Chondrocyte (in vitro differentiated cells): Measurements from ENCODE around the gene UBL3. TPM values are rescaled to one million over a fixed set of nuclear protein-coding genes. Genes with fewer than 3 reads are reported as not detected.

Source experiments
- DNase-seq: peaks from one replicate; pipeline ENCODE4 v3.0.0; 2021; ENCODE audit warnings: mixed read lengths, low spot score
- H3K27ac Mint-ChIP-seq: one replicate; pipeline ENCODE4 v1.8.0; 2021; ENCODE audit warnings: mild to moderate bottlenecking, moderate library complexity, mixed read lengths; ENCODE audit not compliant: unreplicated experiment
- H3K27me3 Mint-ChIP-seq: 2 replicates; pipeline ENCODE4 v1.8.0; 2021; ENCODE audit warnings: low read depth, mixed read lengths
- H3K36me3 Mint-ChIP-seq: 2 replicates; pipeline ENCODE4 v1.8.0; 2021; ENCODE audit warnings: low read depth, mixed read lengths
- H3K4me1 Mint-ChIP-seq: 2 replicates; pipeline ENCODE4 v1.8.0; 2021; ENCODE audit warnings: low read depth, mild to moderate bottlenecking, mixed read lengths
- H3K4me3 Mint-ChIP-seq: one replicate; pipeline ENCODE4 v1.8.0; 2021; ENCODE audit warnings: mild to moderate bottlenecking, moderate library complexity, mixed read lengths; ENCODE audit not compliant: unreplicated experiment
- H3K9me3 Mint-ChIP-seq: 2 replicates; pipeline ENCODE4 v1.8.0; 2021; ENCODE audit warnings: low read depth, mixed read lengths
- total RNA-seq: library from RNA; stranded (reverse); gene quantifications from 3 replicates; pipeline ENCODE4 v1.2.1, GENCODE V29; 2021
- TF ChIP-seq, protein P1 (sequence below): fragments of 200-600 bp; sonication (generic); IDR thresholded peaks from 2 replicates; pipeline ENCODE4 v1.5.0; 2021; ENCODE audit warnings: antibody characterized with exemption, mild to moderate bottlenecking, moderate library complexity

The UBL3 gene
- total RNA-seq, 1 donor from 2014 or later, result 21.3 TPM

DNA sequence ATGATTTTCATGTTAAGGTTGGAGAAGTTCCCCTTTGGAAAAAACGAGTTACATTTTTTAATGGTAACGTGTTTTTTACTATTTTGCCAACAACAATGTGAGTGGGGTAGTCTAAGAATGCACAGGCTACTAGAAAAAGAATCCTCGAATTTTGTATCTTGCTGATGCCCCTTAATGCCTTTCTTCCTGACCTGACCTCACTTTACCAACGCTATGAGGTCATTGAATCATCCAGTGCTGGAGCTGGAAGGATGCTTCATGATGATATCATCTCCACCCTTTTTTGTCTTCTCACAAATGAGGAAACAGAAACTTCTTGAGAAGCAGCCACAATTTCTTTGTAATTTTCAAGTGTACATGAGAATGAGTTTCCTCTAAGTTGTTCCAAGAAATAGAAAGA lies 8.2 kb upstream of the UBL3 start:
- Mint-ChIP-seq H3K27me3 (no peaks in the 10 kb centered on the region), H3K36me3 (no peaks in the 10 kb centered on the region), H3K4me1 (peaks cover 13% of the 10 kb centered on the region), H3K27ac (no peak overlapping the region), H3K4me3 (no peak overlapping the region), H3K9me3 (no peaks in the 10 kb centered on the region)
- TF ChIP-seq, protein P1, sequence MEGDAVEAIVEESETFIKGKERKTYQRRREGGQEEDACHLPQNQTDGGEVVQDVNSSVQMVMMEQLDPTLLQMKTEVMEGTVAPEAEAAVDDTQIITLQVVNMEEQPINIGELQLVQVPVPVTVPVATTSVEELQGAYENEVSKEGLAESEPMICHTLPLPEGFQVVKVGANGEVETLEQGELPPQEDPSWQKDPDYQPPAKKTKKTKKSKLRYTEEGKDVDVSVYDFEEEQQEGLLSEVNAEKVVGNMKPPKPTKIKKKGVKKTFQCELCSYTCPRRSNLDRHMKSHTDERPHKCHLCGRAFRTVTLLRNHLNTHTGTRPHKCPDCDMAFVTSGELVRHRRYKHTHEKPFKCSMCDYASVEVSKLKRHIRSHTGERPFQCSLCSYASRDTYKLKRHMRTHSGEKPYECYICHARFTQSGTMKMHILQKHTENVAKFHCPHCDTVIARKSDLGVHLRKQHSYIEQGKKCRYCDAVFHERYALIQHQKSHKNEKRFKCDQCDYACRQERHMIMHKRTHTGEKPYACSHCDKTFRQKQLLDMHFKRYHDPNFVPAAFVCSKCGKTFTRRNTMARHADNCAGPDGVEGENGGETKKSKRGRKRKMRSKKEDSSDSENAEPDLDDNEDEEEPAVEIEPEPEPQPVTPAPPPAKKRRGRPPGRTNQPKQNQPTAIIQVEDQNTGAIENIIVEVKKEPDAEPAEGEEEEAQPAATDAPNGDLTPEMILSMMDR, result no peak
- DNase-seq, result no peak

- TF ChIP-seq, protein P1, result no peak
- Mint-ChIP-seq H3K27ac (no peak overlapping the region), H3K4me1 (peaks cover 13% of the 10 kb centered on the region), H3K4me3 (no peak overlapping the region), H3K27me3 (no peaks in the 10 kb centered on the region), H3K36me3 (no peaks in the 10 kb centered on the region), H3K9me3 (no peaks in the 10 kb centered on the region)
- DNase-seq, result no peak
These were observed 7.8 kb upstream of the UBL3 start for GRCh38 chr13:29858231-29858630.

- no peak for DNase-seq
- Mint-ChIP-seq H3K36me3 (no peaks in the 10 kb centered on the region), H3K4me1 (peaks cover 16% of the 10 kb centered on the region), H3K9me3 (no peaks in the 10 kb centered on the region), H3K27me3 (no peaks in the 10 kb centered on the region), H3K4me3 (no peak overlapping the region), H3K27ac (no peak overlapping the region)
- TF ChIP-seq, protein P1, result no peak
These were observed 6.7 kb upstream of the UBL3 start for GRCh38 chr13:29857085-29857484.

- no peaks in the 10 kb centered on the region for H3K9me3 Mint-ChIP-seq
- TF ChIP-seq, protein P1, result no peak
- H3K4me1 Mint-ChIP-seq, result peaks cover 10% of the 10 kb centered on the region
- H3K4me3 Mint-ChIP-seq, result no peak overlapping the region
- no peaks in the 10 kb centered on the region for H3K36me3 Mint-ChIP-seq
- no peaks in the 10 kb centered on the region for H3K27me3 Mint-ChIP-seq
- DNase-seq, result no peak
- no peak overlapping the region for H3K27ac Mint-ChIP-seq
These were observed 6.0 kb upstream of the UBL3 start for GRCh38 chr13:29856426-29856825.

GRCh38 chr13:29855784-29856183 lies 5.4 kb upstream of the UBL3 start:
- no peak overlapping the region for H3K4me3 Mint-ChIP-seq
- no peak for DNase-seq
- peaks cover 9% of the 10 kb centered on the region for H3K4me1 Mint-ChIP-seq
- no peaks in the 10 kb centered on the region for H3K9me3 Mint-ChIP-seq
- no peaks in the 10 kb centered on the region for H3K27me3 Mint-ChIP-seq
- H3K27ac Mint-ChIP-seq, result no peak overlapping the region
- TF ChIP-seq, protein P1, result no peak
- no peaks in the 10 kb centered on the region for H3K36me3 Mint-ChIP-seq
